Lower leg skin (tissue), 4 donors: Measurements from ENCODE around the gene UTP14A. TPM values are rescaled to one million over a fixed set of nuclear protein-coding genes. Genes with fewer than 3 reads are reported as not detected.

Experiments used
- DNase-seq, 2 donors: peaks; one replicate each; pipeline ENCODE4 v3.0.0-alpha.2; 2019; ENCODE audit warnings: low spot score in 2 of 2
- H3K4me3 ChIP-seq: fragments of 200-600 bp; sonication (generic); 2 replicates; pipeline ENCODE4 v1.5.1; 2017; ENCODE audit warnings: mild to moderate bottlenecking, low read depth; ENCODE audit not compliant: poor library complexity, severe bottlenecking
- CTCF ChIP-seq, 3 donors: fragments of 450-650 bp; IDR thresholded peaks; one replicate each; pipeline ENCODE4 v1.5.1; 2016; ENCODE audit warnings: antibody characterized with exemption in 3 of 3, mild to moderate bottlenecking in 3 of 3, moderate library complexity in 2 of 3
- POLR2A ChIP-seq, 2 donors: fragments of 450-650 bp; IDR thresholded peaks; one replicate each; pipeline ENCODE4 v1.6.1; 2016 to 2017; ENCODE audit warnings: antibody characterized with exemption in 2 of 2, mild to moderate bottlenecking in 1 of 2, moderate library complexity in 1 of 2
- WGBS, 2 donors: methylation state at CpG; one replicate each; pipeline ENCODE4 v1.1.5; 2018; 5-methylcytosine and 5-hydroxymethylcytosine counted together
- intact Hi-C: fragments of 100-400 bp; cut with DNase I; formaldehyde crosslinking; loops from one replicate; pipeline ENCODE4 v1.15.0; 2023; ENCODE audit warnings: low total_unique reads
- total RNA-seq, 4 donors: library from RNA; depleted of rRNA; stranded (reverse); fragments of >200 nt; gene quantifications; one replicate each; pipeline ENCODE4 v1.1.0, GENCODE V29; 2016

The UTP14A gene
- total RNA-seq, 4 donors from 2014 or later, result 10.5 to 12.6 (median 11.1) TPM

- intact Hi-C loops, result no loop called here
- DNase-seq, result no peak
- no peak overlapping the region for H3K4me3 ChIP-seq
- TF ChIP-seq CTCF (IDR thresholded peaks at IDR 0.05), result no peak
- TF ChIP-seq POLR2A (IDR thresholded peaks at IDR 0.05), result no peak
- 64 to 98% methylated on average over 5 of the region's 5 CpGs for WGBS, 2 donors
Observed at GRCh38 chrX:129934952-129935351, 29.0 kb downstream of the UTP14A start.

GRCh38 chrX:129938081-129938480, 32.1 kb downstream of the UTP14A start:
- no peak for DNase-seq
- no peak for TF ChIP-seq CTCF (IDR thresholded peaks at IDR 0.05)
- TF ChIP-seq POLR2A (IDR thresholded peaks at IDR 0.05), result no peak
- no peak overlapping the region for H3K4me3 ChIP-seq
- WGBS, 2 donors, result 67 to 72% methylated on average over 4 of the region's 4 CpGs
- intact Hi-C loops, result no loop called here

- H3K4me3 ChIP-seq, result no peak overlapping the region
- no peak for DNase-seq
- 30 to 52% methylated on average over 8 of the region's 8 CpGs for WGBS, 2 donors
- TF ChIP-seq POLR2A (IDR thresholded peaks at IDR 0.05), result no peak
- TF ChIP-seq CTCF (IDR thresholded peaks at IDR 0.05), result no peak
- intact Hi-C loops, result no loop called here
Observed at GRCh38 chrX:129939986-129940385, 34.0 kb downstream of the UTP14A start.

- TF ChIP-seq POLR2A (IDR thresholded peaks at IDR 0.05), result no peak
- TF ChIP-seq CTCF (IDR thresholded peaks at IDR 0.05), result no peak
- H3K4me3 ChIP-seq, result no peak overlapping the region
- no peak for DNase-seq
- 74 to 94% methylated on average over 2 of the region's 2 CpGs for WGBS, 2 donors
- intact Hi-C loops, result no loop called here
Observed at GRCh38 chrX:129940721-129941120, 34.8 kb downstream of the UTP14A start.

- intact Hi-C loops, result no loop called here
- 83 to 87% methylated on average over 1 of the region's 1 CpG for WGBS, 2 donors
- TF ChIP-seq CTCF (IDR thresholded peaks at IDR 0.05) (no peak), POLR2A (IDR thresholded peaks at IDR 0.05) (no peak)
- no peak for DNase-seq
- H3K4me3 ChIP-seq, result no peak overlapping the region
Observed at GRCh38 chrX:129945131-129945530, 39.2 kb downstream of the UTP14A start.

GRCh38 chrX:129953334-129953648, 47.3 kb downstream of the UTP14A start:
- DNase-seq, result no peak
- no peak for TF ChIP-seq CTCF (IDR thresholded peaks at IDR 0.05)
- no peak for TF ChIP-seq POLR2A (IDR thresholded peaks at IDR 0.05)
- intact Hi-C loops, result no loop called here
- H3K4me3 ChIP-seq, result no peak overlapping the region
- WGBS, 2 donors, result 51% methylated on average over 18 of the region's 18 CpGs; no CpG with 5 or more reads in 1 of the 2 donors
